Activated CD4-positive, alpha-beta T cell treated with anti-CD3 and anti-CD28 coated beads, Interleukin-2, amount 50 U/mL, for 16 hours (primary cell): ENCODE data around the gene PABPN1L.

ENCODE experiments used
- DNase-seq: peaks from one replicate; pipeline ENCODE4 v3.0.0-alpha.2; 2020

Gene PABPN1L

GRCh38 chr16:88883117-88883895, 16.8 kb upstream of the PABPN1L start:
- no peak for DNase-seq

DNA sequence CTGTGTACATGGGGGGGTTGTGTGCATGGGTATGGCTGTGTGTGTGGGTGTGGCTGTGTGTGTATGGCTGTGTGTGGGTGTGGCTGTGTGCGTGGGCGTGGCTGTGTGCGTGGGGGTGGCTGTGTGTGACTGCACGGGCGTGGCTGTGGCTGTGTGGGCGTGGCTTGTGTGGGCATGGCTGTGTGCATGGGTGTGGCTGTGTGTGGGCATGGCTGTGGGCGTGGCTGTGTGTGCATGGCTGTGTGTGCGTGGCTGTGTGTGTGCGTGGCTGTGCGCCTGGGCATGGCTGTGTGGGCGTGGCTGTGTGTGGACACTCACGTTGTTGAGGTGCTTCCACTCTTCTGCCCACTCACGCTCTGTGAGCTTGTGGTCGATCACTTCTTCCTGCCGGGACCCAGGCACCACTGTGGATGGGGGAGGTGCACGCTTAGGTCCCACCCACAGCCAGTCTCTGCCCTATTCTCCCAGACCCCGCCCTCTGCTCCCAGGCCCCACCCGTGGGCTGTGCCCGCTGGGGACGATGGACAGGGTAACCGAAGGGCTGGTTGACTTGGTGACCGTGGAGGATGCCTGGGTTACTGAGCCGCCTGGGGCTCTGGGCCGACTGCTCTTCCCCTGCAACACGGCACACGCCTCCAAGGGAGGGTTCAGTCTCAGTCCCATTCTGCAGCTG, 16.0 kb upstream of the PABPN1L start:
- DNase-seq, result no peak

DNA sequence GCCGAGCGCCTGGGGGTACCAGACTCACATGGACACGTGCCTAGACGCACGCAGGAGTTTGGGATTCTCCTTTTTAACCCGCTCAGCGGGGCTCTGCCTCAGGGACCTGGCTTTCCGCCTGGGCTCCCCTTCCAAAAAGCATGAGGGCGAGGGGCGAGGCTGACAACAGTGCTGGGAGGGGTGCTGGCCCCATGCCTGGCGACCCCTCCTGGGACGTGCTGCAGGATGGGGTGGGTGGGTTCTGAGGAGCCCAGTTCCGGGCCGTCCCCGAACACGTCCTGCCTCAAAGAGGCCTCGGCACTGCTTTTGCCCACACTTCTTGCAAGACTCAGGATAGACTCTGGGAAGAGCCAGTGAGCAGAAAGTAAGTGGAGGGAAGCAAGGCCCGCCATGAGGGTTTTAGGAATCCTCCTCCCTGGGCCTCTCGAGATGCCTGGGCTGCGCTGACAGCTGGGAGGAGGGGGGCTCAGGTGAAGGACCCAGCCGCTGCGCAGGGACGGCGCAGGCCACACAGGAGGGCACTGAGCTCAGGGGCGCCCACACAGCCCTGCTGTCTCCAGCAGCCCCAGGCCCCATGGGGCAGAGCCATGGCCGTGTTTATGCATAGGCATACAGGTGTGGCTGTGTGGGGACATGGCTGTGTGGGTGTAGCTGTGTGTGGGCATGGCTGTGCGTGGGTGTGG, 15.4 kb upstream of the PABPN1L start:
- no peak for DNase-seq

GRCh38 chr16:88881007-88881615, 14.7 kb upstream of the PABPN1L start:
- no peak for DNase-seq

DNA sequence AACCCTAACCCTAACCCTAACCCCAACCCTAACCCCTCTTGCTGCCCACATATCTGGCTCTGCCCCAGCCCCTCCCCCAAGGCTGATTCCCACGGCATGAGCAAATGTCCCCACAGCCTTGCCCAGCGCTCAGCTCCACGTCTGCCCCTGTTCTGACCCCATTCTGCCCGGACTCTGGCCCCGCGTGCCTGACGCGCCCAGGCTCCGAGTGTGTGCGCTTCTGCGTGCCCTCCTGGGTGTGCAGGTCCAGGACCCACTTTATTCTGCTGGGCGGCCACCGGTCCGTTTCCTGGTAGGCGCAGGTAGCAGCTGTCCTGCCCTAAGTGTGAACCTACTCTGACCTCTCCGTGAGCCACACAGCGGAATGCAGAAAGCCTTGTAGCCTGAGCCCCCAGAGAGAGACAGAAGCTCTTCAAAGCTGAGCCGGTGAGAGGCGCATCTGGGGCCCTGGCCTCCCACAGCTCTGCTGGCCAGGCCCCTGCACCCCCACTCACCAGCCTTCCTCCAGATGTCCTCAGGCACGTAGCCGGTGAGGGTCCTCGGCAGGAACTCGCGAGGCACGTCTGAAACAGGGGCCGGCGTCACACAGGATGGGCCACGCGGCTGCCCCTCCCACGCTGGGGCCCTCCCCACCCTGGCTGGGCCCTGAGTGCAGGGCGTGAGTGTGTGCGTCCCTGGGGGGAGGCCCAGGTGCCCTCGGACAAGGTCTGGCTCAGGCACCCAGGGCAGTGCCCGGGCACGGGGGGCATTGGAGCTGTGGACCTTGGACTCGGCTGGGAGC, 14.0 kb upstream of the PABPN1L start:
- no peak for DNase-seq

DNA sequence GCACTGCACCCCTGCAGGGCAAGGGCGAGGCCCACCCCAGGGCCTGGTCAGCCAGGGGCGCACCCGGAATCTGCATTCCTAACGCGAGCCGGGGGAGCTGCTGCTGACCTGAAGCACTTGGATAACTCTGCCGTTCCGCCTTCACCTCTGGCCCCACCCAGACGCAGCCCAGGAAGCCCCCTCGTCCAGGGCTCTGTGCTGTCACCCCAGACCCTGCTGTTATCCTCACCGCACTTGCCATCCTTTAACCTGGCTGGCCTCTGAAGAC, 13.3 kb upstream of the PABPN1L start:
- DNase-seq, result no peak

- DNase-seq, result no peak
Measured at GRCh38 chr16:88878967-88879787, 12.7 kb upstream of the PABPN1L start.

- no peak for DNase-seq
Measured at GRCh38 chr16:88878356-88878755, 11.9 kb upstream of the PABPN1L start.

GRCh38 chr16:88877564-88878289, 11.3 kb upstream of the PABPN1L start:
- DNase-seq, result no peak

GRCh38 chr16:88876942-88877526, 10.6 kb upstream of the PABPN1L start:
- no peak for DNase-seq

DNA sequence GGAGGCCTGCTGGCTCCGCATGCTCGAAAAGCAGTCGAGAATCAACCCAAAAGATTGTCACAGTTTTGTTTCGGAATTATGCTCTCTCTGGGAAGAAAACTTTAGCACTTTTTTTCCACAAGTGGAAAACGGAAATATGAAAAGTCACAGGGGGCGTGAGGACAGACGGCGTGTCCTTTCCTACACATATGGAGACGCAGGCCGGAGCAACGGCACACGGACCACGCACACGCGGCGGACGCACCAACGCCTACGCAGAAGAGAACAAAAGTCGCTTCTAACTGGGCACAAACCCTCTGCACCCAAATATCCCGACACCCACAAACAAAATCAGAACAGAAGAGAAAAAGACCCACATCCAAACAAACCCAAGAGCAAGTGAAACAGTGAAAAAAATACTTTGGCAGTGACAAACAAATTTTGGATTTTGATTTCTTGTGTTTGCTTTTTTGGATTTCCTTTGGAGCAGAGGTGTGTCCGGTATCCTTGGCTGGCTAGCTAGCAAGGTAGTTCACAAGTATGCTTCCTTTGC, 9.3 kb upstream of the PABPN1L start:
- no peak for DNase-seq

GRCh38 chr16:88874938-88875599, 8.6 kb upstream of the PABPN1L start:
- no peak for DNase-seq

DNA sequence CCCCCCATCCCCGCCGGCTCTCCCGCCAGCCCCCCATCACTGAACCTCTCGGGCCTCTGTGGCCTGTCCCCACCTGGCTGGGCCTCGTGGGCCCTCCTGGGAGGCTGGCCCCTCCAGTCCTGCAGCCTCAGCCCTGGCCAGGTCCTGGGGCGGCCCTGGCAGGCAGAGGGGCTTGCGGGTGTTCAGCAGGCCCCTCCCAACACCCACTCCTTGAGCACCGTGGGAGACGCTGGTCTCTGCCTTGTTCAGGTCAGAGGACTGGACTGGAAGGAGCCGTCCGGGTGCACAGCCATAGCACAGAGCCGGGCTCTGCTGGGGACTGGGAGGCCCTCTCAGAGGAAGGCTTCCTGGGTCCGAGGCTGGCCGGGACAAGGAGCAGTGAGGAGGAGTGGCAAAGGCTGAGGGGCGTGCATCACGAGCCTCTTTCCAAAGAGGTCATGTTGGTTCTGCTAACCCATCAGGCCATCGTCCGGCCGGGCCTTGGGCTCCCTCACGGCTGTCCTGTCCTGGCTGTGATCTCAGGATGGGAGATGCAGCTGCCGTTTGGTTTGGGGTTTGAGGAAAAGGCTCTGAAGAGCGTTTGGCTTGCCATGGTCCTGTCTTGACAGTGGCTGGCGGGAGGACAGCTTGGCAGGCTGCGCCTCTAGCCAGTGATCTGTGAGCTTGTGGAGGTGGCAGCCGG, 6.3 kb upstream of the PABPN1L start:
- no peak for DNase-seq

DNA sequence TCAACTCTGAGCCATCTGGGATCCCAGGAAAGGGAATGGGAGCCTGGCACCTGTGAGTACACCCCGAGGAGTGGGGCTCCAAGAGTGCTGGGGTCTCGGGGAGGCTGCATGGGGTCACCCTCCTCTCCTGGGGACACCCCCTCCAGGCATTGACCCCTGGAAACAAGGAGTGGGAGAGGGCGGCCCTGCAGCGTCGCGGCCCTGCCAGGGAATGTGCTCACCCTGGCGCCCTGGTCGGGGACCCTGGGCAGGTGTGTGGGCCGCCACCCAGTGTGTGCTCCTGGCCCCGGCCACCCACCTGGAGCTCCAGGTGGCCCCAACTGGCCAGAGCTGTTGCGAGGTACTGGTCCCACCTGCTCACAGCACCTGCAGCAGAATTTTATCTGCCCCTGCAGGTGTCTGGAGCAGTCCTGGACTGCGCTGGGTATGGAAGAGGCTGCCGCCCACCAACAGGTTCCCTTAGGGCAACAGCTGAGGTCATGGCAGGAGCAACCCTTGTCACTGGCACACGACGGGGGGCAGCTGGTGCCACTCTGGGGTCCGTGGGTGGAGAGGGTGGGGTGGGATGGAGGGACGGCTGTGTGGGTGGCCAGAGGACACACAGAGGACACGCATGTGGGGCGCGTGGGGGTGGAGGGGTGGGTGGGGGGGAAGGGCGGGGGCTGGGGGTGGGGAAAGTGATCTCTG, 5.4 kb upstream of the PABPN1L start:
- no peak for DNase-seq

DNA sequence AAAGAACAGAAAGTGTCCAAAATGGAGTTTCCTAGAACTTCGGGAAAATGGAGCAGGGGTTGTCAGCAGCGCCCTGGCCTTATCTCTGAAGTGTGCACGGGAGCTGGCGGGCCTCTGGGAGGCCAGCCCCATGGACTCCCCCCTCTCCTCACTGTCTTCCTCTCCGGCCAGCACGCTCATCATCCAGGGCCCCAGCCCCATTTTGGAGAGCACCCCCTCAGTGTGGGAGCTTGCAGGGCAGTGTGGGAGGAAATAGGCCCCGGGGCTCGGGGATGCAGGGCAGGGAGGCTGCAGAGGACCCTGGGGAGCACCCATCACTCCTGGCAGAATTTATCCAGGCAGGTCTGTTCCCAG, 4.9 kb upstream of the PABPN1L start:
- DNase-seq, result no peak

- DNase-seq, result no peak
Measured at GRCh38 chr16:88870608-88871348, 4.3 kb upstream of the PABPN1L start.

- DNase-seq, result no peak
Measured at GRCh38 chr16:88869673-88869980, 3.2 kb upstream of the PABPN1L start.

DNA sequence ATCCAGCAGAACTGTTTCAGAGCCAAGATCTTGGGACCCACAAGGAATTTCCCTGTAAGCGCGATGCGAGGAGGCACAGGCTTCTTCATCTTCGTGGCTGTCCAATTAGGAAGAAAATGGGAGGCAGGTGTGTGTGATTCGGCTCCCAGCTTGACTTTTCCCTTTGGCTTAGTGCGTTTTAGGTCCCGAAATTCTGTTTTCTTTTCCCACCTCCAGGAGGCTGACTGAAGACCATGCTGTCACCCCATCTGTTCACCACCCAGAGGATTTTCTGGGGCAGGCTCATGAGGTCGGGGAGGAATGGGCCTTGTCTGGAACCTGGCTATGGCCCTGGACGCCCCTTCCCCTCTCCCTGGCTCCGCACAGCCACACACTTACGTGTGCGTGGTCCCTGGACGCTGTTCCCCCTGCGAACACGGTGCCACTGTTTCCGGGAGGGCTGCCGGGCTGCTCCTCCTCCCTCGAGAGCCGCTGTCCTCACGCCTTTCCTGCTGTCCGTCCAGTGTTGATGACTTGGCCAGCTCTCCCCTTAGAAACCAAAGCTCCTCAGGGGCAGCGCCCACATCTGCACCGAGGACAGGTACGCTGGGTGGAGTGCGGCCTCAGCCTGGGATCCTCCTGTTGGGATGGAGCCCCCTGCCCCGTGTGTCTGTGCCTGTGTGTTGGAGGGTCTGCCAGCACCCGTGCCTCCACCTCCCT, 2.7 kb upstream of the PABPN1L start:
- DNase-seq, result no peak
